HEK293T (cell line): ENCODE results near the gene ALPI.

ENCODE experiments used
- ARNT ChIP-seq: fragments of 450-650 bp; IDR thresholded peaks from 2 replicates; pipeline ENCODE4 v1.6.1; 2017; ENCODE audit warnings: mild to moderate bottlenecking
- BHLHE40 ChIP-seq: fragments of 450-650 bp; IDR thresholded peaks from 2 replicates; pipeline ENCODE4 v1.6.1; 2016; ENCODE audit warnings: mild to moderate bottlenecking, moderate library complexity, borderline replicate concordance
- FOXA1 ChIP-seq: fragments of 450-650 bp; IDR thresholded peaks from 2 replicates; pipeline ENCODE4 v1.6.1; 2016; ENCODE audit warnings: mild to moderate bottlenecking
- FOXK2 ChIP-seq: fragments of 450-650 bp; IDR thresholded peaks from 2 replicates; pipeline ENCODE4 v1.6.1; 2016; ENCODE audit warnings: mild to moderate bottlenecking
- FOXM1 ChIP-seq: fragments of 450-650 bp; IDR thresholded peaks from 2 replicates; pipeline ENCODE4 v1.6.1; 2017; ENCODE audit warnings: mild to moderate bottlenecking, borderline replicate concordance
- L3MBTL2 ChIP-seq: fragments of 450-650 bp; conservative IDR thresholded peaks from 2 replicates; pipeline ENCODE4 v1.6.1; 2016; ENCODE audit warnings: mild to moderate bottlenecking
- NFRKB ChIP-seq: fragments of 450-650 bp; IDR thresholded peaks from 2 replicates; pipeline ENCODE4 v1.6.1; 2016; ENCODE audit warnings: mild to moderate bottlenecking, moderate library complexity
- SP1 ChIP-seq: fragments of 450-650 bp; IDR thresholded peaks from 2 replicates; pipeline ENCODE4 v1.6.1; 2017
- SUZ12 ChIP-seq: fragments of 450-650 bp; IDR thresholded peaks from 2 replicates; pipeline ENCODE4 v1.6.1; 2016; ENCODE audit warnings: mild to moderate bottlenecking
- TF ChIP-seq, protein P1 (sequence below): fragments of 450-650 bp; IDR thresholded peaks from 2 replicates; pipeline ENCODE4 v1.6.1; 2016

DNA sequence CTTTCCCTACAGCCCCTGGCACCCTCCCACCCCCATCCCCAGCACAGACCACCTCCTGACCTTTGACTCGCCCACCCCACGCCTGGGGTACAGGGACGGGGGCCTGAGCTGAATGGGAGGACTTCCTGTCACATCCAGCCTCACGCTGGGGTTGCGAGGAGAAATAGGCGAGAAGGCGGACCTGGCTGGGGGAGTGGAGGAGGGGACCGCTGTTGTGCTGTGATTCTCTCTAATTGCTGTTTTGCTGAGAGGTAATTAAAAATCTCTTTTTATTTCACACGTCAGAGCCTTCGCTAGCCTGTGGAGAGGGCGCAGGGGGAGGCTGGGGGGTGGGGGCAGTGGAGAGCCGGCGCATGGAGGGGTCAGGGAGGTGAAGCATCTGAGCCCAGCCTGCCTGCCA, 41.4 kb downstream of the ALPI start:
- TF ChIP-seq FOXM1 (no peak), ARNT (no peak), BHLHE40 (no peak), L3MBTL2 (no peak), FOXK2 (no peak), NFRKB (no peak), FOXA1 (no peak), SUZ12 (no peak), SP1 (no peak)
- TF ChIP-seq, protein P1, sequence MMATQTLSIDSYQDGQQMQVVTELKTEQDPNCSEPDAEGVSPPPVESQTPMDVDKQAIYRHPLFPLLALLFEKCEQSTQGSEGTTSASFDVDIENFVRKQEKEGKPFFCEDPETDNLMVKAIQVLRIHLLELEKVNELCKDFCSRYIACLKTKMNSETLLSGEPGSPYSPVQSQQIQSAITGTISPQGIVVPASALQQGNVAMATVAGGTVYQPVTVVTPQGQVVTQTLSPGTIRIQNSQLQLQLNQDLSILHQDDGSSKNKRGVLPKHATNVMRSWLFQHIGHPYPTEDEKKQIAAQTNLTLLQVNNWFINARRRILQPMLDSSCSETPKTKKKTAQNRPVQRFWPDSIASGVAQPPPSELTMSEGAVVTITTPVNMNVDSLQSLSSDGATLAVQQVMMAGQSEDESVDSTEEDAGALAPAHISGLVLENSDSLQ: no peak
